ENCODE results near the gene GBP3.

GBP3 gene

GRCh38 chr1:88961647-88962275 is 60.9 kb downstream of the GBP3 start:
- H3K4me3 ChIP-seq (ENCODE audit: low read length): no peak overlapping the region
- TF ChIP-seq CTCF (conservative IDR thresholded peaks at IDR 0.05; ENCODE audit: low read length): no peak
- no peak for DNase-seq (ENCODE audit: low read depth)

GRCh38 chr1:88961081-88961480 is 61.6 kb downstream of the GBP3 start:
- no peak for TF ChIP-seq CTCF (conservative IDR thresholded peaks at IDR 0.05; ENCODE audit: low read length)
- no peak for DNase-seq (ENCODE audit: low read depth)
- H3K4me3 ChIP-seq (ENCODE audit: low read length): no peak overlapping the region

Measured in AG10803 (cell line).